Hypothalamus (tissue), 51 donors: Measurements from ENCODE around the gene FAM90A26.
"Not testable (repeated sequence)": the region's sequence is repeated elsewhere in the genome, so short reads cannot be mapped to it uniquely, and the experiment has no call there.

Experiments
- DNase-seq, 51 donors: peaks; one replicate each; lab custom pipeline; 2025; lab: John Stamatoyannopoulos, UW

Gene FAM90A26

DNA sequence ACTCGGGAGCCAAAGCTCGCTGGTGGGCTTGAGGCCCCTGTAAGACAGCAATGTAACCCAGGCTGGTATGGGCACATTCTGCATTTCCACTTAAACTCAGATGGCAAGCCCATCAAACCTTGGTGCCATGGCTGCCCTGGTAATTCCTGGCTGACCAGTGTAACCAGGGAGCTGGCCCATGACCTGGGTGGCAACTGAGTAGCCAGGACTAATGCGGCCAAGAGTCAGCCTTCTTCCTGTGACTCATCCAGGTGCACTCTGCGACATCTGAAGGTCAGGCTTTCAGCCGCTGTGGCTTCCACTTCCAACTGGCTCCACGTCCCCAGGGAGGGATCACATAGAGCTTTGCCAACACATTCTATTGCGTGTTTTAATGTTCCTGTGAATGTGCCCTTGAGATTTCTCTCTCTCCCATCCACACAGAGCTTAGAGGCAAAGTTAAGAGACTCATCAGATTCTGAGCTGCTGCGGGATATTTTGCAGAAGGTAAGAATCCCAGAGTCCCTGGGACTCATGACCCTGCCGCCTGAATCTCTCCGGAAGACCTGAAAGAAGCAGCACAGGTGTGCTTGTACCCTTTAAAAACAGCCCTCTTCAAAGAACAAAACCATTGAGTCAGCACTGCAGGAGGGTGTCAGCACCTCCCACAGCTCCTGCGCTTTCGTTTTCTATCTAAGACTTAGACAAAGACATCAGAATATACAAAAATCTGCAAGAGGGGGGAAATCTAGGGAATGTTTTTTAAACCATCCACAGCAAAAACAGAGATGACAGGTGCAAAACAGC is 14.9 kb upstream of the FAM90A26 start:
- DNase-seq = peak in 2 of 51 donors; percentile 7 to 11

GRCh38 chr4:9158392-9158791 is 11.8 kb upstream of the FAM90A26 start:
- peak in 3 of 51 donors; percentile 9 to 57 (median 51) for DNase-seq

- not testable (repeated sequence) for DNase-seq
Observed at GRCh38 chr4:9160046-9160445, 10.2 kb upstream of the FAM90A26 start.

- peak in 3 of 51 donors; percentile 1 to 47 (median 15) for DNase-seq
Observed at GRCh38 chr4:9165990-9166389, 4.2 kb upstream of the FAM90A26 start.

DNA sequence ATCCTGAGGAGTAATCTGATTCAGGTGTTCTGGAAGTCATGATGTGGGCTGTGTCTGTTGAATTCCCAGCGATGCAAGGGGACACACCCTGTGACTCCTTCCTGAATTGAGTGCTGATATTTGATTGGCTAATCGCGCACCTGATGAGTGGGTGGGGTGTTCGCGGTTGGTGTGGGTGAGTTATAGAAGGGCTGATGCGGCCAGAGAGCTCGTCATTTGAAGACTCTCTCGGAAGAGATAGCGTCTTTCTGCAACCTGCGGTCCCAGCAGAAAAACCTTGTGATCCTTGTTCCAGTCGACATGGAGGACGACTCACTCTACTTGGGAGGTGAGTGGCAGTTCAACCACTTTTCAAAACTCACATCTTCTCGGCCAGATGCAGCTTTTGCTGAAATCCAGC is 40.1 kb downstream of the FAM90A26 start, which contains the start of gene USP17L10:
TSS of gene USP17L10 (plus strand) at position 301 of the 400 bp plus-strand sequence. CDS start at position 301, 0 bp downstream.
- DNase-seq = not testable (repeated sequence)

- not testable (repeated sequence) for DNase-seq
Observed at GRCh38 chr4:9214701-9215100, 44.5 kb downstream of the FAM90A26 start.

DNA sequence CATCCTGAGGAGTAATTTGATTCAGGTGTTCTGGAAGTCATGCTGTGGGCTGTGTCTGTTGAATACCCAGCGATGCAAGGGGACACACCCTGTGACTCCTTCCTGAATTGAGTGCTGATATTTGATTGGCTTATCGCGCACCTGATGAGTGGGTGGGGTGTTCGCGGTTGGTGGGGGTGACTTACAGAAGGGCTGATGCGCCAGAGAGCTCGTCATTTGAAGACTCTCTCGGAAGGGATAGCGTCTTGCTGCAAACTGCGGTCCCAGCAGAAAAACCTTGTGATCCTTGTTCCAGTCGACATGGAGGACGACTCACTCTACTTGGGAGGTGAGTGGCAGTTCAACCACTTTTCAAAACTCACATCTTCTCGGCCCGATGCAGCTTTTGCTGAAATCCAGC is 44.9 kb downstream of the FAM90A26 start, which contains the start of gene USP17L11:
TSS of gene USP17L11 (plus strand) at position 301 of the 400 bp plus-strand sequence. CDS start at position 301, 0 bp downstream.
- DNase-seq = not testable (repeated sequence)

- not testable (repeated sequence) for DNase-seq
Observed at GRCh38 chr4:9219852-9220251, 49.6 kb downstream of the FAM90A26 start, which contains the start of gene USP17L12. Gene USP17L12, plus strand, starts transcription at chr4:9220152. Its CDS starts 0 bp downstream, at chr4:9220152.

GRCh38 chr4:9224596-9224995 is 54.4 kb downstream of the FAM90A26 start, which contains the start of gene USP17L13:
Gene USP17L13, plus strand, starts transcription at chr4:9224896. Its CDS starts 0 bp downstream, at chr4:9224896.
- DNase-seq = not testable (repeated sequence)
